LoVo (cell line): ENCODE results near the gene B3GALT5.

Experiments used
- DNase-seq: peaks from one replicate; pipeline ENCODE4 v3.0.0-alpha.2; 2016; ENCODE audit warnings: low spot score

B3GALT5 gene

GRCh38 chr21:39610703-39611102 is 2.0 kb upstream of the B3GALT5 start:
- peak; percentile 76 for DNase-seq

- DNase-seq: no peak
Measured at GRCh38 chr21:39611551-39612190, 1.1 kb upstream of the B3GALT5 start.

GRCh38 chr21:39613041-39613934 is 548 bp downstream of the B3GALT5 start:
- no peak for DNase-seq

DNA sequence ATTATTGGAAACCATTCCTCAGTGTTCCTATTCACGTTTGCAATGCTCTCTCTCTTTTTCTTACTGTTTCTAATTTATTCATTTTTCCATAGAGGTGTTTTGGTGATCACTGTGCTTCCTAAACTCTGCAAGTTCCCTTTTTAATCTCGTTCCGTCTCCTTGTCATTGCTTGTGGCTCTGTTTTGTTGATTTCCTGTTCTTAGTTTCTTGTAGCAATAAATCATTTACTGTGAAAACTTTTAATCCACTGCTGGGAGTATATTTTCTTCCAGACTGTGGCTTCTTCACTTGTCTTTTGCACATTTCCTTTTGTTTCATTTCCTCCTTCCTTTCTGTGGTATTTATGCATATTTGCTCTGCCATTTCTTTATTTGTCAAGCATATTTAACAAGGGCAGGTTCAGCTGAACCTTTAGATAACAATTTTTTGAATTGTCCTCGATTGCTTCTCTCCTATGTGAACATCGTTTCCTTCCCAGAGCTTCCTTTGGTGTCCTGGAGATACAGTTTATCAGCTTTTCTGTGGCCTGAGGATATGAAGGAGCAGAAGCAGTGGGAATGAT is 3.6 kb downstream of the B3GALT5 start:
- peak; percentile 41 for DNase-seq

- no peak for DNase-seq
Measured at GRCh38 chr21:39620856-39621255, 8.1 kb downstream of the B3GALT5 start.

DNA sequence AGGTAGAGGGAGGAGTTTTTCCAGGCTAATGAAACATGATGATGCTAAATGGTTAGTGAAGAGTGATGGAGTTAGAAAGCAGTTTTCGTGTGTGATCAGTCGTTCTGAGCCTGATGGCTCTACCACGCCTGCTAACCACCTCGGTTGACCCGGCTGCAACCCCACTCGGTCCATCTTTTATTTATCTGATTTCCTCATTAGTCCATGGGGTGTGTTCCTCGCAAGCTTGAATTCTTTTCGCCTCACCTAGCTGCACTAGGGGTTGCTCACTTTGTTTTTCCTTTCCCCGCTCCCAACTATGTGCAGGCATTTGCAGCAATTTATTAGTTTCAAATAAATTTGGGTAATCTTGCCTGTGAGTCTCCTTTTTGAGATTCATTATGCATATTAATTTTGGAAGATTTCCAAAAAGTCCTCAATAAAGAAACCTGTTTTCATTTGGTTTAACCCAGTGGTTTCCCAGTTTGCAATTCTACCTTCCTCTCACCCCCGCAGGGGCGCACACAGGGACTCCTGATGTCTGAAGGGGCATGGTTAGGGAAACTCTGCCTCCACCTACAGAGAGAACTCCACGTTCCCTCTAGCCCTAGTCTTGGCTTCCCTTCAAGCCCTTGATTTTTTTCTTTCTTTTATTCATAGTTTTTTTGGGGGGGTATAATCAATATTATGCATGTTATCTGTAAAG is 12.6 kb downstream of the B3GALT5 start:
- DNase-seq: peak; percentile 75

GRCh38 chr21:39628385-39628784 is 15.6 kb downstream of the B3GALT5 start:
- DNase-seq: no peak

- peak; percentile 79 for DNase-seq
Measured at GRCh38 chr21:39630191-39630591, 17.5 kb downstream of the B3GALT5 start.

DNA sequence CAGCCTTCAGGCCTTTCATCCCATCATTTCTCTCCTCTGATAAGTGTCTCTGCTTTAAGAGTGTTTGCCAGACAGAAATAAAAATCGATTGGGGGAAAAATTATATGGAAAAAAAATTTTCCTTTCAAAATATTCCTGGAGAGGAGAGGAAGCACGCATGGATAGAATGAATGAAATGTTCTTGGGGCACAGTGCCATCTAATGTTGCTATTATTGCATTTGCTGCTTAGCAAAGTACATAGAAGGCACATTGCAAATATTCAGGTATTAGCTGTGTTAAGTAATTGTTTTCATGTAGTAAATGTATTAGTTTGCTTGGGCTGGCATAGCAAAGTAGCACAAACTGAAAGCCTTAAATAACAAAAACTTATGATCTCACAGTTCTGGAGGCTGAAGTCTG is 18.1 kb downstream of the B3GALT5 start:
- no peak for DNase-seq

GRCh38 chr21:39631842-39632562 is 19.3 kb downstream of the B3GALT5 start:
- no peak for DNase-seq

DNA sequence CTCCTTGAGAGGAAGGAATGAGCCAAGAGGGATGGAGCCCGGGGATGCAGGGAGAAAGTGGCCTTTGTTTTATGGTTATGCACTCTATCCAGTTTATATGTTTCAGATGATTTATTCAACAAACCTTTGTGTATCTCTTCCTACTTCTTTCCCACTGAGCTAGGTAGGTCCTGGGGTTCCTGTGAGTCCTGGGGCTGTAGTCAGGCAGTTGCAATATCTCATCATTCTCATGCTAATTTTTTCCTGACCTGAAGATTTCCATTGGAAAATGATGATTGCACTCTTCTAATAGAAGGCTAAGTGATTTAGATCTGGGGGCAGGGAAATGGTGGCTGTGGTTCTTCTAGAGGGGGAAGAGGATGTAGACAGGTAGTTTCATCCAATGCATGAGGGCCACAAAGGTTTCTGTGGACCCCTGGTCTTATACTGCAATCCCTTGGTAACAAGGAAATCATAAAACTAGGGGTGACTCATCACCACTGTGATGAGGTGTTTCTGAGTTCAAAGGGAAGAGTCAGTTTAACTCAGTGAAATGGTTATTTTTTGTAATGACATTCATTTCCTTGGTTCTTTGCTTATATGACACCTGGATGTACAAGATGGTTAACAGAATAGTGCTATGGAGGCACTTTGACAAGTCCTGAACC is 20.2 kb downstream of the B3GALT5 start:
- DNase-seq: peak; percentile 87

DNA sequence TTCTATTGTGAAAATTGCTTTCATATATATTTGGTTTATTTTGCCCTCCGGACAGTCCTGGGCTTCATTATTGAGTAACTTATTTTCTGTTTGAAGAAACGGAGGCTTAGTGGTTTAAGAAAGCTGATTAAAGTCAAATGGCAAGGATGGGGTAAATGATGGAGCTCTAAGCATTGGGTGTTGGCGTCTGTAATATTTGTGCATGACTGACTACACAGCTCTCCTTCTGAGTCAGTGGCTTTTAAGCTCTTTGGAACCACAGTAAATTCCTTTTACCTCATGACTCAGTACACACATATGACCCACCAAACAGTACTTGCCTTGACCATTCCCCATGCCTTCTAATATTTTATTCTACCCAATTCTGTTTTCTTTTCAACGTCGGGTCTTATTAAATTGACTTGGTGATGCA is 21.0 kb downstream of the B3GALT5 start:
- DNase-seq: peak; percentile 90

DNA sequence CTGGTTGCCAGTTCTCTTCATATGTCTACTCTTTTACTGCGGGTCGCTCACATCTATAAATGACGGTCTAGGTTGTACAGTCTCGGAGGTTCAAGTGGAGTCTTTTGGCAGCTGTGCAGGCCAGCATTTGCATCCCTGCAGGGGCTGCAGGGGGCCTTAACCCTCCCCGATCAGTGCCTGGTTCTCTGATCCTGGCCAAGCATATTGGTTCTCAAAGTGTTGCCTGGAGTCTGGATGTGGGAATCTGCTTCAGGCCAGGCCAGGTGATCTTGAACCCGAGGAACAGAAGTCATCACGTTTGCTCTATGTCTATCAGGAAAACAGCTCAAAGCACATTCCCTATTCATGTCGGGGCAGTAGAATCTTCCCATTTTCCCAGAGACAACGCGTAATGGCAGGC is 21.8 kb downstream of the B3GALT5 start:
- DNase-seq: no peak

GRCh38 chr21:39637197-39637970 is 24.6 kb downstream of the B3GALT5 start:
- DNase-seq: peak; percentile 76

DNA sequence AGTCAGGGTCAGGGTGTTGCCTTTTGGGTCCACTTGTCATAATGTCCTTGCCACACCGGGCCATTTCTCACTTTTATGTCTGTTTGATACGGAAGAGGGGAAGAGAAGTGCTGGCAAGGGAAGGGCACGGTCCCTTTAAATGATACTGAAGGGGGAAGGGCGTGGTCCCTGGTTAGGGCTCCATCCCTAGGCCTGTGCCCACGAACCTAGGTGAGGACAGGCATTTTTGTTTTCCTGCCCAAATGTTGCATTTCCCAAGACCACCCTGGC is 25.2 kb downstream of the B3GALT5 start:
- DNase-seq: no peak

DNA sequence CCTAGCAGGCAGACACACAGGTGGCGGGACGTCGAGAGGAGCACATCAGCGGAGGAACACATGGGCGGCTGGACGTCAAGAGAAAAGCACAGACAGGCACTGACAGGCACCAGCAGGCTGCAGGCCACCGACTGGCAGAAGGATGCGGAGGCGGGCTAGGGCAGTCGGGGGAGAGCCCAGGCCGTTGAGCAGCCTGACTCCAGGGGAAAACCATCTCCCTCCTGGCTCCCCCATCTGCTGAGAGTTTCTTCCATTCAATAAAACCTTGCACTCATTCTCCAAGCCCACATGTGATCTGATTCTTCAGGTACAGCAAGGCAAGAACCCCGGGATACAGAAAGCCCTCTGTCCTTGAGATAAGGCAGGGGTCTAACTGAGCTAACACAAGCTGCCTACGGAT is 25.5 kb downstream of the B3GALT5 start:
- DNase-seq: no peak

DNA sequence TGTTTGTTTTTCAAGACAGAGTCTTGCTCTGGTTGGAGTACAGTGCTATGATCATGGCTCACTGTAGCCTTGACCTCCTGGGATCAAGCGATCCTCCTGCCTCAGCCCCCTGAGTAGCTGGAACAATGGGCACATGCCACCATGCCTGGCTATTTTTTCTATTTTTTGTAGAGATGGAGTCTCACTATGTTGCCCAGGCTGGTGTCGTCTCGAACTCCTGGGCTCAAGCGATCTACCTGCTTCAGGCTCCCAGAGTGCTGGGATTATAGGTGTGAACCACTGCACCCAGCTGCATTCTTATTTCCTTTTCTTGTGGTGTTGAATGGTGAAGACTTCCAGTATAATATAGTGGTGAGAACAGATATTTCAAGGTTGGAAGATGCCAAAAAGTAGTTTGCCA is 28.0 kb downstream of the B3GALT5 start:
- DNase-seq: no peak

DNA sequence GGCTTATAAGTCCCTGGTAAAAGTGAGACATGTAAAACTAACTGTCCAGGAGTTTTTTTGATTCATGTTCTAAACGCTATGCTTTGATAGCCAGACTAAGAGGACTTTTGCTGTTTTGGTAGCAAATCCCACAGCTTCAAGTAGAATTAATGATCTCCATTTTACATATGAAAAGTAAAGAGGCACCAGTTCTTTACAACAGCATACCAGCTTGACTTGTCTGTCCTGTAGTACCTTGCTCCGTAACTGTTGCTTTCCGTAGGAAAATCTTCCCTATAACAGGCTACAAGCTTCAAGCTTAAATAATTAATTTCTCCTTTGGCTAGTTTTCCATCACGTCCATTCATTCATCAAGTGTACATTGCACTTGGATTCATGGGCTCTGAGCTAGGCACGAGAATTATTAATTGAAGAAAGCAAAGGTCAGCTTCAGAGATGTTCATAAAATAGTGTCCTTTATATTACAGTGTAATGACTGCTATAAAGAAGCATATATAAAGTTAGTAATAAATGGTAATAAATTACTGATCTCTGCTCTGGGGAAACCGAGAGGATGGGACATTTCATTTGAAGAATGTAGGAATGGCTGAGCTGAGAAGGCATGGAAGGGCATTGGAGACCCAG is 29.2 kb downstream of the B3GALT5 start:
- no peak for DNase-seq

DNA sequence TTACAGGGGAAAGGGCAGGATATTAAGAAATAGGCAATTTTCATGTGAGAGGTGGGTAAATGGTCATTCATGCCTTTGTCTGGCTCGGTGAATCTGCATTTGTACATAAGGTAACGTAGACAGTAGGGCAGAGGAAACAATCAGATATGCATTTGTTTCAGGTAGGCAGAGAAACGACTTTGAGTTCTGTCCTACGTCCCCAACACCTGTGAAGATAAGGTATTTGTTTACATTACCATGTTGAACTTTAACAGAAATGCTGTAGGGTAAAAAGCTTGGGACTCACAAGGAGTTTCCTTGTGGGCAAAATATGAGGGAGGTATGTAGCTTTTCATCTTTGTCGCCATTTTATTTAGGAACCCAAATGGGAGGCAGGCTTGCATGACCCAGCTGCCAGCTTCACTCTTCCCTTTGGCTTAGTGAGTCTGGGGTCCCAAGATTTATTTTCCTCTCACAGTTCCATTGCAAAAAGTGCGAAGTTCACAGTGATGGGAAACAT is 31.4 kb downstream of the B3GALT5 start:
- DNase-seq: no peak

GRCh38 chr21:39645331-39645730 is 32.6 kb downstream of the B3GALT5 start:
- DNase-seq: no peak
